Smooth muscle cell of the brain vasculature (primary cell): ENCODE results near the gene TWNK.
A peak's percentile ranks its signal among the peaks of the same experiment; 100 is the strongest.
"Not testable (repeated sequence)": the region's sequence is repeated elsewhere in the genome, so short reads cannot be mapped to it uniquely, and the experiment has no call there.

Experiments
- DNase-seq: peaks from one replicate; pipeline ENCODE4 v3.0.0-alpha.2; 2012; ENCODE audit warnings: low read depth, low spot score

Gene TWNK

DNA sequence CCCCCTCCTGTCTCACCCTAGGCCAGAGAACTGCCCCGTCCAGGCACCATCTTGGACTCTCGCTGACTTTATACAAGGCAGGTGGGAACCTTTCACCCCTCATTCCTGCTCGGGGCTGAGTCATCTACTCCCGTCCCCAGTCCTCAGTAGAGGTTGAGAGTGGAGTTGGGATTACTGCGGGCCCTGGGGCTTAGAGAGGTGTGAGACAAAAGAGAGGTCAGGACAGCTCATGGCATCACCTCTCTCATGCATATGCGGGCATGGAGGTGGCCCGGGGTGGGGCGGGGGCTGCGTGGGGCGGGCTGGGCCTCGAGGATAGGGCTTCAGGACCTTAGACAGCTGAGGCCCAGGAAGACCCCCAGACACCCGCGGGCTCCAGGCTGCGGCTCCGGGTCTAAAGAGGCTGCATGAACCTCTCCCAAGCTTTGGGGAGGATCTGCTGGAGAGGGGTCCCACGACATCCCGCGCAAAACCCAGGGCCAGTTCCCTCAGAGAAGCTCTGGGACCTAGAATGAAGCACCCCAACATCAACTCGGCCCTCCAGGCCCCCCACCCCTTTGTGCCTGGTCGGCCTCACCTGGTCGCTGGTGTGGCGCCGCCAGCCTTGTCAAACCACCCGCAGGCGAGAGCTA lies 43.3 kb downstream of the TWNK start:
- no peak for DNase-seq

DNA sequence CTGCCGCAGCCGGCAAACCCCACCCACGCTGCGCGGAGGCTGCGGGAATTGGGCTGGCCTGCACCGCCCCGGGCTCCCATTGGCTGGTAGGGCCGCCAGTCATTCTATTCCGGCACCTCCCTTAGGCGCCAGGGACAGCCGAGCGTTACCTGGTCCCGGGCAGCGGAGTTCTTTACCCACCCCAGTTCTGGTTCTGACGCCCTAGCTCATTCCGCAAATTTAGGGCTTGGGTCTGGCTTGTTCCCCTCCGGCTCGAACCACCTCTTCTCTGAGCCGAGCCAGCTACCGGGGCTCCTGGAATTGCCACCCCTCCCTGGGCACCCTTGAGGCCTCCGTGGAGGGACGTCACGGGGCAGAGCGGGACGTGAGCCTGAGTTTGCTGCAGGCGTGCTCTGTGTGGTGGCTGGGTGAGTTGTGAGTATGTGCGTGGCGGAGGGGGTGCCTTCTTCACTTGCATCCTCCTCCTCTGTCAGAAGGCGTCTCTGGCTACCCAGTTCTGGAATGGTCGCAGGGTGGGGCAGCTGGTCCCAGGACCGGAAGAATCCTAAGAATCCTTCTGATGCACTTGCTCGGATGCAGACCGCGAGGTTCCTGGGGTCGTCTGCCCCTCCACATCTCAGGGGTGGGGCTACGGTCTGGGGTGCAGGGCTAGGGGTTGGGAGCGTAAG lies 43.9 kb downstream of the TWNK start, which contains the start of the genes PDZD7 and SFXN3:
Gene PDZD7 (minus strand): TSS at position 2 of the 668 bp plus-strand sequence. CDS start 910 bp downstream, outside the sequence.
Gene SFXN3 (plus strand): TSS at position 107 of the 668 bp plus-strand sequence. CDS start 3,461 bp downstream, outside the sequence.
- no peak for DNase-seq

DNA sequence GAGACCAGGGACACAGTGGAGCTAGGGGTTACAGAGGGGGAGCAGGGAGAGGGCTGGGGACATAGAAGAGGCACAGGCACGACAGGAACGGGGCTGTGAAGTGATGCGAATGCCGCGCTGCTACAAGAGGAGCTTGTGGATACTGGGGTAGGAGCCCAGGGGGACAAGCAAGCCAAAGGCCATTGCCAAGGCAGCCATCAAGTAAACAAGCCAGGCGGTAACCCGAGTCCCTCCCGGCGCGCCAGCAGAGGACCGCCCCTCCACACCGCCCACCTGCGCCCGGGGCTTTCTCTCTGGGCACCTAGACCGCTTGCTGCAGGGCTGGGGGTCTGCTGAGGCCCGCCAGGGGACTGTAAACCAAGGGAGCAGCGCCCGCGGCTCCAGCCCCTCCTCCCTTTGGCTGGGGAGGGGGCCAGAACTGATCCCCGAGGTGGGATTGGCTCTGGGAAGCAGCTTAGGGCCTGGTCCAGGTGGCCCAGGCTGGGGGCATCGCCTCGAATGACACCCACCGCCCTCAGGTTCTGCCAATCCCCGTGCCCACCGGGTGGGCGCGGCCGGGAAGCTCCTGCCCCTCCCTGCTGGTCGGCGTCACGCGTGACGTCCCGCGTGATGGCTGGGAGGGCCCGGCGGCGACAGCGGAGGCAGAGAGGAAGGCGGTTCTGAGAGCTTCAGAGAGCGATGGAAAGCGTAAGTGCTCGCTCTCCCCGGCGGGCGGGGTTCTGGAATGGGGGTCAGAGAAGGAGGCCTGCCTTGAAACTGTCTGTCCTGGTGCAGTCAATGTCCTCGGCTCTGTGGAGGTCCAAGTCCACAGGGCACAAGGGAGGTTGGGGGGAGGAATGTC lies 44.7 kb downstream of the TWNK start:
- DNase-seq = no peak

DNA sequence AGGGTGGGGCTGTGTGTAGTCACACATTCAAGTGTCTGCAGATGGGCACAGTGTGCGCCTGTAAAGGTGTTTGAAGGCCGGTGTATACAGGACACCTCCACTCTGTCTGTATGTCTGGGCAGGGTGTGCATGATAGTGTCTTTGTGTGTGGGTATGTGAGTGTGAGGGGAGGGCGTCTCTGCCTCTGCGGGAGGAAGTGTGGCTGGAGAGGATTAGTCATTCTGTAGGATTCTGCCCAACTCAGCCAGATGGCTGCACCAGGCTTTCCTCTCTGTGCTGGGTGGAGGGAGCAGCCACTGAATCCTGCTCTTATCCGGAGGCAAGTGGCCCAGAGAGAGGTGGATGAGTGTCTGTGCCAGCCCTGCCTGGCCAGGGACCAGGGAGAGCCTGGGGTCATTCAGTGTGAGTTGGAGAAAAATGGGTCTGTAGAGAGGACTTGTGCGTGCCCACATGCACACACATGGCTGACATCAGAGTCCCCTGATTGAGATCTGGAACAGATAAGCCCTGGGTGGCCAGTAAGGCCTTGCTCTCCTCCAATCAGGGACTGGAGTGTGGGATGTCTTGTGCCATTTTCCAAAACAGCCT lies 45.4 kb downstream of the TWNK start:
- no peak for DNase-seq

DNA sequence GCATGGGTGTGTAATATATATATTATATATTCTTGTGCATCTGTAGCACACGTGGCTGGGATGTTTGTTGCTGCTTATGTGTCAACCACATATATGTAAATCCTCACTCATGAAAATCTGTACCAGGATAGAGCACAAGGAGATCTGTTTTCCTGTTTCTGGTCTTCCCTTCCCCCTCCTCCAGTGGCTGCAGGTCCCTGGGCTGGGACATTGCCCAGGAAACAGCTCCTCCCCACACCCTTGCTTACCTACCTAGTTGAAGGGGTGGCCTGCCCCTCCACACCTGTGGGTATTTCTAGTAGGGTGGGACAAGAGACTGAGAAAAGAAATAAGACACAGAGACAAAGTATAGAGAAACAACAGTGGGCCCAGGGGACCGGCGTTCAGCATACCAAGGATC lies 45.9 kb downstream of the TWNK start:
- no peak for DNase-seq

DNA sequence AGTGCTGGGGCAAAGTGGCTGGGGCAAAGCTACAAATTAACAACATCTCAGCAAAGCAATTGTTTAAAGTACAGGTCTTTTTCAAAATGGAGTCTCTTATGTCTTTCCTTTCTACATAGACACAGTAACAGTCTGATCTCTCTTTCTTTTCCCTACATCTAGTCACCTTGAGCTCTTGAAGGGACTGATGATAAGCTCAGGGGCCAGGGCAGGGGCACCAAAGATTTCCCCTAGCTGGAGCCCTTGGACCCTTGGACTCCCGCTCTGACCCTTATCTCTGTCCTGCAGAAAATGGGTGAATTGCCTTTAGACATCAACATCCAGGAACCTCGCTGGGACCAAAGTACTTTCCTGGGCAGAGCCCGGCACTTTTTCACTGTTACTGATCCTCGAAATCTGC lies 47.1 kb downstream of the TWNK start:
- not testable (repeated sequence) for DNase-seq

DNA sequence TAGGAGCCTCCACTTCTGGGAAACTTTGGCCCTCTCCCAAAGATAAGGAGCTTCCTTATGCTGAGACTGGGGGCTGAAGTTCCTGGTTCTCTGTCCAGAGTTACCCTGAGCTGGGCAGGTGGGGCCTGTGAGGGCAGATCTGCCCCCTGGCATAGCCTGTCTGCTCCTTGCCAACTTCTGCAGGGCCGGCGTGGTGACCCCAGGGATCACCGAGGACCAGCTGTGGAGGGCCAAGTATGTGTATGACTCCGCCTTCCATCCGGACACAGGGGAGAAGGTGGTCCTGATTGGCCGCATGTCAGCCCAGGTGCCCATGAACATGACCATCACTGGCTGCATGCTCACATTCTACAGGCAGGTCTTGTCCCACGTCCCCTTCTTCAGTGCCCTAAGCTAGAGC lies 48.0 kb downstream of the TWNK start:
- DNase-seq = no peak

DNA sequence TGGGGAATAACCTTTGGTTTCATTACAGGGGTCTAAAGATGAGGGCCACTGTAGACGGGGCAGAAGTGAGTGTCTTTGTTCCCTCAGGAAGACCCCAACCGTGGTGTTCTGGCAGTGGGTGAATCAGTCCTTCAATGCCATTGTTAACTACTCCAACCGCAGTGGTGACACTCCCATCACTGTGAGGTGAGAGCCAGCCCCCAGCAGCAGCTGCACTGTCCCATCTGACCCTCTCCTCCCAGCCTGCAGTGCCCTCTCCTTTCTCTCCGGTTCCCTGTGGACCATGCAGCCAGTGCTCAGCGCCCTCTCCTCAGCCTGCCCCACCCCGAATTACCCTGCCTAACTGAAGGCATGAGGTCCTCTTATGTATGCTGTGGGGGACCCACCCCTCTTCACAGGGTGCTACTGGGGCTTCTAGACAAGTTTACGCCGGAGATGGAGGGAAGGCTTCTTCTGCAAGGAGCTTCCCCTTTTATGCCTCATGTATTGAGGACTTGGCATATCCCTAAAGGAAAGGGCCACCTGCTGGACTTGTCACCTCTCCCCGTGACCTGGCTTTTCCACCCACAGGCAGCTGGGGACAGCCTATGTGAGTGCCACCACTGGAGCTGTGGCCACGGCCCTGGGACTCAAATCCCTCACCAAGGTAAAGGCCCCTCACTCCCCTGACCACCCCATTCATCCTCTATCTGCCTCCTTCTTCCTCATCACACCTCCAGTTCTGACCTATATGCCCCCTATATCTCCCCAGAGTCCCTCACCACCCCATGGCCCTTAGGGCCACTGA lies 48.8 kb downstream of the TWNK start:
- DNase-seq = no peak

DNA sequence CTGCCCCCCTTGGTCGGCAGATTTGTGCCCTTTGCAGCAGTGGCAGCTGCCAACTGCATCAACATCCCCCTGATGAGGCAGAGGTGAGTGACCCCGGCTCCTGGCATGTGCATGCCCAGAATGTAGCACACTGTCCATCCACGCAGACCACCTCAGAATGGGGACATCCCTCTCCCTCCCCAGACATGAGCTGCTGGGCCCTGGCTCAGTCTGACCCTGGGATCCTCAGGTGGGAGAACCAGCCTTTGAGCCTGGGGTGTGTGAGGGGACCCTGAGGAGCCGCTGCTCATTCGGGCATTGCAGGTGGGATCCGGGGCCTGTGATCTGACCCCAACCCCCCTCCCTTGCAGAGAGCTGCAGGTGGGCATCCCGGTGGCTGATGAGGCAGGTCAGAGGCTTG lies 49.4 kb downstream of the TWNK start:
- no peak for DNase-seq

DNA sequence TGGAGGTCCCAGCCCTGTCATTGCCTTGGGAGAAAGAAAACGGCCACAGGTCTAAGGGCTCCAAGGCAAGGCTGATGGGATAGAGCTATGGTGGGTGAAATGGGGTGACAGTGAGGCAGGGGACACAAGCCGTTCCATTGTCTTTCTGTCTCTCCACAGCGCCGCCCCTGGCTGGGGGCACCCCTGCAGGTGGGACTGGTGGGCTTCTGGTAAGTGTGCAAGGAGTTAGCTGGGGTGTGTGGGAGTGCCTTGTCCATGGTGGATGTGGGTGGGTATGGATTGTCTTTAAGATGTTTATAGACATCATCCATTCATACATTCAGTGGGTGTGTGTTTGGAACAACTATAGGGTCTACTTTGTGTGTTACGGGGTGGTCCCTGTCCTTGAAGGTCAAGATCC lies 51.1 kb downstream of the TWNK start:
- no peak for DNase-seq

DNA sequence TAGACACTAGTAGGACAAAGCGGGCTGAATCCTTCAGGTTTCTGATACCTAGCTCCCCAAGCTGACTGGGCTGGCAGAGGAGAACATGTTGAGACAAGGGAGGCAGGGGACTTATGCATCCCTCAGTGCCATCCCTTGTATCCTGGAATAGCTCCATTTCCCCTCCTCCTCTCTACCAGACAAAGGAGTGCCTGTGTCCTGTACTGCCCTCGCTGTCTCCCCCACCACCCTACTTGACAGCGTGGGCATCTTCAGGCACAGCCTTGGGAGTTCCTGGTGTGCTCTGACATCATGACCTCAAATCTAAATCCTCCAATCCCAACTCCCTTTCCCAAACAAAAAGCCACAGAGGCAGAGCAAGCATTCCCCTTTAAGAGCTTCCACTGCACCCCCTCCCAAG lies 52.7 kb downstream of the TWNK start:
- no peak for DNase-seq

DNA sequence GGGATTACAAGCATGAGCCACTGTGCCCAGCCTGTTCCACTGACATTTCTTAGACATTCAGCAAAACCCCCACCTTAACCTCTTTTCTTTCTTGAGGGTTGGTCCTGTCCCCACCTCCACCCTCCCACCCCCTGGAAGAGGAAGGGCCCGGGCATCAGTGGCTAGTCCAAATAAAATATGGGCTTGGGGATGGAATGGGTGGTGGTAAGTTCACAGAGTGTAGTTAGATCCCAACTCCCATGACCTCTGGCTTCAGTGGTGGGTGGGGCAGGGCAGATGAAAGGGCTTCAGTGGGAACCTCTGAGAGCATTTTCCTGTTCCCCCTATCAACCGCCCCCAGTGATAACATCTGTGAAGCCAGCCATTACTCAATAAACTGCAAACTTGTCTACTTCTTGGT lies 53.5 kb downstream of the TWNK start:
- no peak for DNase-seq

DNA sequence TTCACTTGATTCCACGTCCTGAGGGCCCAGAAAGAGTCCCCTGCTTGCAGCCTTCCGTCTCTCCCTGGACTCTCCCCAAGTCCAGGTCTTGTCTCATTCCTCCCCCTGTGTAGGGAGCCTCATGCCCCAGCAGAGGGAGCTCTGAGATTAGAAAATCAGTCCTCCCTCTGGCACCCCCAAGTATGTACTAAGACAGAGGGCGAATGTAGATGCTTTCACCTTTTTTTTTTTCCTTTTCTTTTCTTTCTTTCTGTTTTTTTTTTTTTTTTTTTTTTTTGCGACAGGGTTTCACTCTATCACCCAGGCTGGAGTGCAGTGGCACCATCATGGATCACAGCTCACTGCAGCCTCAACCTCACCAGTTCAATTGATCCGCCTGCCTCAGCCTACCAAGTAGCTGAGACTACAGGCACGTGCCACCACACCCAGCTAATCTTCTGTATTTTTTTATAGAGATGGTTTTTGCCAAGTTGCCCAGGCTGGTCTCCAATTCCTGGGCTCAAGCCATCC lies 54.0 kb downstream of the TWNK start:
- peak; percentile 77 for DNase-seq

DNA sequence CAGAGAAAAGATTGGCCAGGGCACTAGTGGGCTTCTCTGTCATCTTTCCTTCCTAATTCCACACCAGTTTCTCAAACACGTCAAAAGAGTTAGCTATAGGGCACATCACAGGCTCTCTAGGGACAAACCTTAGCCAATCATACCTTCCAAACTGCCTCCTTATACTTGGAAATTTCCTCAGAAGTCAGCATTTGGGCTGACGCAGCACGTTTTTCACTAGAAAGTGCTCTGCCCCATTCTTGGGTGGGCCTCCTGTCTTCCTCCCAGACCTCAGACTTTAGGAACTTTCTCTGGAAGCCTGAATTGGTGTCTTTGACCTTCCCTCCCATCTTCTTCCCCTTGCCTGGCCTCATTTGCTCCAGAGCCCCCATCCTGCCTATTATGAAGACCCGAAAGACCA lies 54.8 kb downstream of the TWNK start:
- DNase-seq = no peak

DNA sequence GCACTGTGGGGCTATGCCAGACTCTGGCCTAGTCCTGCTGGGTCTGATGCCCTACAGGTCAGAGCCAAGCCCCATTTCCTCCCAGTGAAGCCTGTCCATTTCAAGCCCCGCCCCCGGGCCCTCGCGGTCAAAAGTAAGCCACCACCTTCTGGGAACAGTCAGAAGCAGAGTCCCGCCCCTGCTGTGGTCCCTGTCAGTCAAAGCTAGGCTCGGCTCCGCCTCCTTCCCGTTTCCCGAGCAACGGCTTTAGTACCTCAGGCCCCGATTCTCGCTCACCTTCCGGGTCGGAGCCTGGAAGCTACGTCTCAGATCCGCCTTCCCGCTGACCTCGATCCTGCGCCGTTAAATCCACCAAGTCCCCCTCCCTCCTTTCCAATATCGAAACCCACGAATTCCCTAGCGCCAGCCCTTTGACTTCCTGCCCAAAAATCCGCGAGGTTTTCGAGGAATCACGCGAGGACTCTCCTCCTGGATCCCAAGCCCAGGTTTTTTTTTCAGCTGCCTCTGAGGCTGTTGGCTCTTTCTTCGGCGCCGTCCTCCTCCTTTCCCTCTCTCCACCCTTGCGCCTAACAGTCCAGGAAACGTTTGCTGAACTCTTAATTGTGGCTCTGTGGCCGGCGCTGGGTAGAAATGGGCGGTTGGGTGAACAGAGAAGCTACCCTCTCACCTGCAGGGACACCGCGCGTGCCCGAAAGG lies 55.5 kb downstream of the TWNK start:
- peak; percentile 81 for DNase-seq

DNA sequence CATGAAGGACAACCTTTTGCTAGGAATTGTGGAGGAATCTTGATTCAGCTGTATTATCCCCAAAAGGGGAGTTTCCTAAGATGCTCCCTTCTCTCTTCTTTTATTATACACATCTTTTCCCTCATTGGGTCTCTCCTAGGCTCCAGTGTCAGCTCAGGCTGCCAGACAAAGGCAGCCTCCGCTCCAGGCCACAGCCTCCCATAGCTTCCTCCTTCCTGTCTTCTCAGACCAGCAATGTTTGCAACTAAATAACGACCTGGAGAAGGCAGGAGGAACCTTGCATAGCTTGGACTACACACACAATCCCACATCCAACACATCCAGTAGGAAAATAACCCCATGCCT lies 56.0 kb downstream of the TWNK start:
- DNase-seq = no peak
